SK-N-SH treated with all-trans-retinoic acid at 6 μM for 48 hours (cell line): ENCODE data around the gene PDE1A.

Experiments
- ATAC-seq: fragments of 200-7000 bp; cut with Tn5 transposase; 3 replicates; pipeline ENCODE4 v1.9.1; 2020; ENCODE audit warnings: mild to moderate bottlenecking, moderate library complexity
- BACH2 ChIP-seq: fragments of 250-450 bp; sonication (Bioruptor Pico); IDR thresholded peaks from 2 replicates; pipeline ENCODE4 v1.9.0; 2021; ENCODE audit warnings: mild to moderate bottlenecking, borderline replicate concordance
- CSDC2 ChIP-seq: fragments of 250-450 bp; sonication (Bioruptor Pico); IDR thresholded peaks from 2 replicates; pipeline ENCODE4 v1.5.0; 2020; ENCODE audit warnings: mild to moderate bottlenecking, moderate library complexity
- CSRNP3 ChIP-seq: fragments of 250-450 bp; sonication (Bioruptor Pico); IDR thresholded peaks from 2 replicates; pipeline ENCODE4 v1.5.1; 2021; ENCODE audit warnings: mild to moderate bottlenecking, moderate library complexity
- ESRRG ChIP-seq: fragments of 250-450 bp; sonication (Bioruptor Pico); IDR thresholded peaks from 2 replicates; pipeline ENCODE4 v1.6.1; 2021; ENCODE audit warnings: mild to moderate bottlenecking
- GLIS3 ChIP-seq: fragments of 250-450 bp; sonication (Bioruptor Pico); IDR thresholded peaks from 2 replicates; pipeline ENCODE4 v1.5.0; 2020; ENCODE audit warnings: mild to moderate bottlenecking, moderate library complexity
- ISL1 ChIP-seq: fragments of 250-450 bp; sonication (Bioruptor Pico); IDR thresholded peaks from 2 replicates; pipeline ENCODE4 v2.1.2; 2022; ENCODE audit warnings: mild to moderate bottlenecking, moderate library complexity
- OSR1 ChIP-seq: fragments of 250-450 bp; sonication (Bioruptor Pico); IDR thresholded peaks from 2 replicates; pipeline ENCODE4 v1.8.0; 2022; ENCODE audit warnings: moderate library complexity, mild to moderate bottlenecking, inconsistent platforms
- PPARA ChIP-seq: fragments of 250-450 bp; sonication (Bioruptor Pico); IDR thresholded peaks from 2 replicates; pipeline ENCODE4 v1.5.0; 2020; ENCODE audit warnings: mild to moderate bottlenecking, borderline replicate concordance
- SNAI2 ChIP-seq: fragments of 250-450 bp; sonication (Bioruptor Pico); IDR thresholded peaks from 2 replicates; pipeline ENCODE4 v1.5.0; 2020; ENCODE audit warnings: mild to moderate bottlenecking, moderate library complexity
- TCF4 ChIP-seq: fragments of 250-450 bp; sonication (Bioruptor Pico); IDR thresholded peaks from 2 replicates; pipeline ENCODE4 v1.8.0; 2021; ENCODE audit warnings: mild to moderate bottlenecking, moderate library complexity, borderline replicate concordance
- TOX ChIP-seq: fragments of 250-450 bp; sonication (Bioruptor Pico); IDR thresholded peaks from 2 replicates; pipeline ENCODE4 v1.8.0; 2021; ENCODE audit warnings: mild to moderate bottlenecking, moderate library complexity, borderline replicate concordance
- TSHZ2 ChIP-seq: fragments of 250-450 bp; sonication (Bioruptor Pico); IDR thresholded peaks from 2 replicates; pipeline ENCODE4 v1.5.0; 2020; ENCODE audit warnings: mild to moderate bottlenecking, moderate library complexity
- ZC3H10 ChIP-seq: fragments of 250-450 bp; sonication (Bioruptor Pico); IDR thresholded peaks from 2 replicates; pipeline ENCODE4 v1.5.1; 2021; ENCODE audit warnings: mild to moderate bottlenecking, moderate library complexity
- ZFP3 ChIP-seq: fragments of 250-450 bp; sonication (Bioruptor Pico); IDR thresholded peaks from 2 replicates; pipeline ENCODE4 v1.5.0; 2020; ENCODE audit warnings: mild to moderate bottlenecking, moderate library complexity
- ZFP30 ChIP-seq: fragments of 450-650 bp; formaldehyde crosslinking; IDR thresholded peaks from 2 replicates; pipeline ENCODE4 v1.5.0; 2022; ENCODE audit warnings: mild to moderate bottlenecking, moderate library complexity
- ZNF70 ChIP-seq: fragments of 450-650 bp; formaldehyde crosslinking; IDR thresholded peaks from 2 replicates; pipeline ENCODE4 v1.5.0; 2020; ENCODE audit warnings: mild to moderate bottlenecking, moderate library complexity
- ZNF8 ChIP-seq: fragments of 450-650 bp; formaldehyde crosslinking; IDR thresholded peaks from 2 replicates; pipeline ENCODE4 v1.5.0; 2020; ENCODE audit warnings: mild to moderate bottlenecking, moderate library complexity
- TF ChIP-seq, protein P1 (sequence below): fragments of 250-450 bp; sonication (Bioruptor Pico); IDR thresholded peaks from 2 replicates; pipeline ENCODE4 v1.8.0; 2021; ENCODE audit warnings: low read depth, mild to moderate bottlenecking, moderate library complexity, borderline replicate concordance
- TF ChIP-seq, protein P2 (sequence below): fragments of 250-450 bp; sonication (Bioruptor Pico); IDR thresholded peaks from 2 replicates; pipeline ENCODE4 v1.8.0; 2020; ENCODE audit warnings: mild to moderate bottlenecking, moderate library complexity, borderline replicate concordance
- TF ChIP-seq, protein P3 (sequence below): fragments of 250-450 bp; sonication (Bioruptor Pico); IDR thresholded peaks from 2 replicates; pipeline ENCODE4 v1.5.1; 2020; ENCODE audit warnings: low read depth, mild to moderate bottlenecking, moderate library complexity

Gene PDE1A

GRCh38 chr2:182378759-182379158, 48.1 kb downstream of the PDE1A start:
- no peak for ATAC-seq
- TF ChIP-seq TCF4 = no peak
- TF ChIP-seq, protein P1, sequence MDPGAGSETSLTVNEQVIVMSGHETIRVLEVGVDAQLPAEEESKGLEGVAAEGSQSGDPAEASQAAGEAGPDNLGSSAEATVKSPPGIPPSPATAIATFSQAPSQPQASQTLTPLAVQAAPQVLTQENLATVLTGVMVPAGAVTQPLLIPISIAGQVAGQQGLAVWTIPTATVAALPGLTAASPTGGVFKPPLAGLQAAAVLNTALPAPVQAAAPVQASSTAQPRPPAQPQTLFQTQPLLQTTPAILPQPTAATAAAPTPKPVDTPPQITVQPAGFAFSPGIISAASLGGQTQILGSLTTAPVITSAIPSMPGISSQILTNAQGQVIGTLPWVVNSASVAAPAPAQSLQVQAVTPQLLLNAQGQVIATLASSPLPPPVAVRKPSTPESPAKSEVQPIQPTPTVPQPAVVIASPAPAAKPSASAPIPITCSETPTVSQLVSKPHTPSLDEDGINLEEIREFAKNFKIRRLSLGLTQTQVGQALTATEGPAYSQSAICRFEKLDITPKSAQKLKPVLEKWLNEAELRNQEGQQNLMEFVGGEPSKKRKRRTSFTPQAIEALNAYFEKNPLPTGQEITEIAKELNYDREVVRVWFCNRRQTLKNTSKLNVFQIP (CRISPR knock-in tag) = no peak

GRCh38 chr2:182377467-182377866, 49.4 kb downstream of the PDE1A start:
- no peak for TF ChIP-seq OSR1 (CRISPR knock-in tag)
- no peak for TF ChIP-seq BACH2 (CRISPR knock-in tag)
- TF ChIP-seq CSDC2 (CRISPR knock-in tag) = no peak
- TF ChIP-seq ZFP30 (CRISPR knock-in tag) = no peak
- TF ChIP-seq TCF4 = no peak
- TF ChIP-seq ZFP3 (CRISPR knock-in tag) = no peak
- TF ChIP-seq, protein P2, sequence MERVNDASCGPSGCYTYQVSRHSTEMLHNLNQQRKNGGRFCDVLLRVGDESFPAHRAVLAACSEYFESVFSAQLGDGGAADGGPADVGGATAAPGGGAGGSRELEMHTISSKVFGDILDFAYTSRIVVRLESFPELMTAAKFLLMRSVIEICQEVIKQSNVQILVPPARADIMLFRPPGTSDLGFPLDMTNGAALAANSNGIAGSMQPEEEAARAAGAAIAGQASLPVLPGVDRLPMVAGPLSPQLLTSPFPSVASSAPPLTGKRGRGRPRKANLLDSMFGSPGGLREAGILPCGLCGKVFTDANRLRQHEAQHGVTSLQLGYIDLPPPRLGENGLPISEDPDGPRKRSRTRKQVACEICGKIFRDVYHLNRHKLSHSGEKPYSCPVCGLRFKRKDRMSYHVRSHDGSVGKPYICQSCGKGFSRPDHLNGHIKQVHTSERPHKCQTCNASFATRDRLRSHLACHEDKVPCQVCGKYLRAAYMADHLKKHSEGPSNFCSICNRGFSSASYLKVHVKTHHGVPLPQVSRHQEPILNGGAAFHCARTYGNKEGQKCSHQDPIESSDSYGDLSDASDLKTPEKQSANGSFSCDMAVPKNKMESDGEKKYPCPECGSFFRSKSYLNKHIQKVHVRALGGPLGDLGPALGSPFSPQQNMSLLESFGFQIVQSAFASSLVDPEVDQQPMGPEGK (CRISPR knock-in tag) = no peak
- TF ChIP-seq GLIS3 (CRISPR knock-in tag) = no peak
- no peak for TF ChIP-seq ISL1 (CRISPR knock-in tag)
- TF ChIP-seq TOX (CRISPR knock-in tag) = no peak
- TF ChIP-seq ZNF8 = no peak
- no peak for TF ChIP-seq ZC3H10 (CRISPR knock-in tag)
- TF ChIP-seq, protein P3, sequence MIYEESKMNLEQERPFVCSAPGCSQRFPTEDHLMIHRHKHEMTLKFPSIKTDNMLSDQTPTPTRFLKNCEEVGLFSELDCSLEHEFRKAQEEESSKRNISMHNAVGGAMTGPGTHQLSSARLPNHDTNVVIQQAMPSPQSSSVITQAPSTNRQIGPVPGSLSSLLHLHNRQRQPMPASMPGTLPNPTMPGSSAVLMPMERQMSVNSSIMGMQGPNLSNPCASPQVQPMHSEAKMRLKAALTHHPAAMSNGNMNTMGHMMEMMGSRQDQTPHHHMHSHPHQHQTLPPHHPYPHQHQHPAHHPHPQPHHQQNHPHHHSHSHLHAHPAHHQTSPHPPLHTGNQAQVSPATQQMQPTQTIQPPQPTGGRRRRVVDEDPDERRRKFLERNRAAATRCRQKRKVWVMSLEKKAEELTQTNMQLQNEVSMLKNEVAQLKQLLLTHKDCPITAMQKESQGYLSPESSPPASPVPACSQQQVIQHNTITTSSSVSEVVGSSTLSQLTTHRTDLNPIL = no peak
- no peak for TF ChIP-seq SNAI2 (CRISPR knock-in tag)
- TF ChIP-seq PPARA (CRISPR knock-in tag) = no peak
- TF ChIP-seq, protein P1 (CRISPR knock-in tag) = no peak
- TF ChIP-seq ESRRG (CRISPR knock-in tag) = no peak
- no peak for TF ChIP-seq CSRNP3 (CRISPR knock-in tag)
- no peak for TF ChIP-seq ZNF70
- ATAC-seq = no peak

- TF ChIP-seq GLIS3 (CRISPR knock-in tag) (no peak), TOX (CRISPR knock-in tag) (no peak), ZFP3 (CRISPR knock-in tag) (no peak), CSDC2 (CRISPR knock-in tag) (no peak), TSHZ2 (CRISPR knock-in tag) (no peak), ZNF8 (no peak)
- TF ChIP-seq, all 23 proteins: peak for 0
- ATAC-seq = no peak
These were observed 51.0 kb downstream of the PDE1A start for GRCh38 chr2:182375862-182376261.
